ENCODE data around the gene CMTM1.
"Not testable (repeated sequence)": the region's sequence is repeated elsewhere in the genome, so short reads cannot be mapped to it uniquely, and the experiment has no call there.

GRCh38 chr16:66596559-66596958 lies 30.3 kb downstream of the CMTM1 start:
- not testable (repeated sequence) for TF ChIP-seq CTCF (IDR thresholded peaks at IDR 0.05; ENCODE audit: insufficient read depth, low read length, poor library complexity, severe bottlenecking); EZH2phosphoT487 (conservative IDR thresholded peaks at IDR 0.05; ENCODE audit: low read length)

All from SU-DHL-6 (cell line).